Measurements from ENCODE around the gene OCIAD2. TPM values are rescaled to one million over a fixed set of nuclear protein-coding genes. Genes with fewer than 3 reads are reported as not detected.
"Not testable (repeated sequence)": the region's sequence is repeated elsewhere in the genome, so short reads cannot be mapped to it uniquely, and the experiment has no call there.

Gene OCIAD2
- total RNA-seq, 4 donors from 2014 or later: 4.4 to 71.7 (median 30.3) TPM

DNA sequence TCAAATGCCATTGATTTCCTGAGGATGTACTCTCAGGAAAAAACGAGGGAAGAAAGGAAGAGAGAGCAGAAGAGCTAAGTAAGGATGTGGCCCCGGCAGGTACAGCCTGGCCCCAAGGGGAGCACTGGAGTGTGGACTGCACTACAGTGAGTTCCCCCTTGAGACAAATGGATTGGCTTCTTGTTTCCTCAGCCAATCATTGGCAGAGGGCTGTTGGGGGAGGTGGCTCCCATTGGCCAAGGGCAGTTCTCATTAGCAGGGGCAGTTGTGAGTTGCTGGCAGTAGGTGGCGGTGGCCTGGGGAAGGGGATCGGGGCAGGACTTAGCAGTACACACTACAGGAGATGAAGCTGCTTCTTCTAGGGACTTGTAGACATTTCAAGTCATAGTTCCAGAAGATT lies 24.1 kb upstream of the OCIAD2 start:
- TF ChIP-seq, protein P1, sequence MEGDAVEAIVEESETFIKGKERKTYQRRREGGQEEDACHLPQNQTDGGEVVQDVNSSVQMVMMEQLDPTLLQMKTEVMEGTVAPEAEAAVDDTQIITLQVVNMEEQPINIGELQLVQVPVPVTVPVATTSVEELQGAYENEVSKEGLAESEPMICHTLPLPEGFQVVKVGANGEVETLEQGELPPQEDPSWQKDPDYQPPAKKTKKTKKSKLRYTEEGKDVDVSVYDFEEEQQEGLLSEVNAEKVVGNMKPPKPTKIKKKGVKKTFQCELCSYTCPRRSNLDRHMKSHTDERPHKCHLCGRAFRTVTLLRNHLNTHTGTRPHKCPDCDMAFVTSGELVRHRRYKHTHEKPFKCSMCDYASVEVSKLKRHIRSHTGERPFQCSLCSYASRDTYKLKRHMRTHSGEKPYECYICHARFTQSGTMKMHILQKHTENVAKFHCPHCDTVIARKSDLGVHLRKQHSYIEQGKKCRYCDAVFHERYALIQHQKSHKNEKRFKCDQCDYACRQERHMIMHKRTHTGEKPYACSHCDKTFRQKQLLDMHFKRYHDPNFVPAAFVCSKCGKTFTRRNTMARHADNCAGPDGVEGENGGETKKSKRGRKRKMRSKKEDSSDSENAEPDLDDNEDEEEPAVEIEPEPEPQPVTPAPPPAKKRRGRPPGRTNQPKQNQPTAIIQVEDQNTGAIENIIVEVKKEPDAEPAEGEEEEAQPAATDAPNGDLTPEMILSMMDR (IDR thresholded peaks at IDR 0.05): no peak
- TF ChIP-seq POLR2A (IDR thresholded peaks at IDR 0.05) (no peak), POLR2AphosphoS5 (IDR thresholded peaks at IDR 0.05) (no peak), EP300 (IDR thresholded peaks at IDR 0.05; ENCODE audit: low read depth) (no peak)
- intact Hi-C loops (cut with DNase I; ENCODE audit: low total_unique reads) (no loop called here), in situ Hi-C loops (cut with MboI; ENCODE audit: low pct_ligation_motif_present in 1 of 4, low pct_unique_long_range_greater_than_20kb in 1 of 4, low sequenced_read_pairs in 3 of 4) (no loop called here)
- Histone ChIP-seq H3K4me3 (no peak overlapping the region), H3K27ac (no peak overlapping the region), H3K4me1 (no peaks in the 10 kb centered on the region), H3K36me3 (no peaks in the 10 kb centered on the region), H3K9me3 (no peaks in the 10 kb centered on the region), H3K27me3 (no peaks in the 10 kb centered on the region)
- WGBS, 2 donors (ENCODE audit: low coverage in 1 of 2): 84 to 100% methylated on average over 1 to 4 of the region's 4 CpGs
- DNase-seq: no peak

DNA sequence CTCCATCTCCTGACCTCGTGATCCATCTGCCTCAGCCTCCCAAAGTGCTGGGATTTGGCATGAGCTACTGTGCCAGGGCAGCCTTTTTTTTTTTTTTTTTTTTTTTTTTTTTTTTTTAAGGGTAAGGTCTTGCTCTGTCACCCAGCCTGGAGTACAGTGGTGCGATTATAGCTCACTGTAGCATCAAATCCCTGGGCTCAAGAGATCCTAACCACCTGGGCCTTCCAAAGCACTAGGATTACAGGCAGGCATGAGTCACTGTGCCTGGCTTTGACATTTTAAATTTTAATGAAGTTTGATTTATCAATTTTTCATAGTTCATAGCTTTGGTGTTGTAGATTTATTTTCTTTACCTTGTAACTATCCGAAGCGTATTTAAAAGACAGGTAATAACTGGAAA lies 17.8 kb upstream of the OCIAD2 start:
- intact Hi-C loops (cut with DNase I; ENCODE audit: low total_unique reads) (no loop called here), in situ Hi-C loops (cut with MboI; ENCODE audit: low pct_ligation_motif_present in 1 of 4, low pct_unique_long_range_greater_than_20kb in 1 of 4, low sequenced_read_pairs in 3 of 4) (no loop called here)
- H3K36me3 ChIP-seq: no peaks in the 10 kb centered on the region
- H3K4me3 ChIP-seq: no peak overlapping the region
- H3K27me3 ChIP-seq: no peaks in the 10 kb centered on the region
- no peaks in the 10 kb centered on the region for H3K4me1 ChIP-seq
- no peaks in the 10 kb centered on the region for H3K9me3 ChIP-seq
- no peak for DNase-seq
- TF ChIP-seq EP300 (IDR thresholded peaks at IDR 0.05; ENCODE audit: low read depth) (no peak), POLR2AphosphoS5 (IDR thresholded peaks at IDR 0.05) (no peak)
- 90 to 91% methylated on average over 4 of the region's 4 CpGs for WGBS, 2 donors (ENCODE audit: low coverage in 1 of 2)
- no peak overlapping the region for H3K27ac ChIP-seq

DNA sequence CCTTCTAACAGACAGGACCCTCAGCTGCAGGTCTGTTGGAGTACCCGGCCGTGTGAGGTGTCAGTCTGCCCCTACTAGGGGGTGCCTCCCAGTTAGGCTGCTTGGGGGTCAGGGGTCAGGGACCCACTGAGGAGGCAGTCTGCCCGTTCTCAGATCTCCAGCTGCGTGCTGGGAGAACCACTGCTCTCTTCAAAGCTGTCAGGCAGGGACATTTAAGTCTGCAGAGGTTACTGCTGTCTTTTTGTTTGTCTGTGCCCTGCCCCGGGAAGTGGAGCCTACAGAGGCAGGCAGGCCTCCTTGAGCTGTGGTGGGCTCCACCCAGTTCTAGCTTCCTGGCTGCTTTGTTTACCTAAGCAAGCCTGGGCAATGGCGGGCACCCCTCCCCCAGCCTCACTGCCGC lies 16.5 kb upstream of the OCIAD2 start:
- DNase-seq; H3K36me3 ChIP-seq; H3K27ac ChIP-seq; H3K9me3 ChIP-seq; in situ Hi-C loops (cut with MboI; ENCODE audit: low pct_ligation_motif_present in 1 of 4, low pct_unique_long_range_greater_than_20kb in 1 of 4, low sequenced_read_pairs in 3 of 4); H3K27me3 ChIP-seq; H3K4me3 ChIP-seq; H3K4me1 ChIP-seq; intact Hi-C loops (cut with DNase I; ENCODE audit: low total_unique reads): not testable (repeated sequence)
- 62% methylated on average over 7 of the region's 7 CpGs; no CpG with 5 or more reads in 1 of the 2 donors for WGBS, 2 donors (ENCODE audit: low coverage in 1 of 2)

DNA sequence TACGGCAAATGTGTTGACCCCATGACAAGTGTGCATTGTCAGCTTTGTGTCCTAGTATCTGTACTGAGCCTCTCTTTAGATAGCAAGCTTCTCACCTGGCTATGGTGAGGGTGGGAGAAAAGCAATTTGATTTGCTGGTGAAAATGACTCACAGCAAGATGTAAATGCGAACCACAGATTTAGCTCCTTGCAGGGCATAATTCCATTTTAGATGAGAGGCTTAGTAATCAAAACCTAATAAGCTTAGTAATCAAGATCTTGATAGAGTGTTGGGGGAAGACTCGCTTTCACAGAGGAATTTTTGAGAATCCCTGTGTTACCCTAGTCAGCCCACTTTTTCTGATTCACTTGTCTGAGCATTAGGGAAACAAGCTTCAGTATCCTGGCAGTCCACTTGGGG lies 7.7 kb upstream of the OCIAD2 start:
- H3K4me1 ChIP-seq: no peaks in the 10 kb centered on the region
- H3K9me3 ChIP-seq: no peaks in the 10 kb centered on the region
- TF ChIP-seq, protein P1 (IDR thresholded peaks at IDR 0.05): no peak
- TF ChIP-seq POLR2A (IDR thresholded peaks at IDR 0.05) (no peak), POLR2AphosphoS5 (IDR thresholded peaks at IDR 0.05) (no peak), EP300 (IDR thresholded peaks at IDR 0.05; ENCODE audit: low read depth) (no peak)
- intact Hi-C loops (cut with DNase I; ENCODE audit: low total_unique reads) (no loop called here), in situ Hi-C loops (cut with MboI; ENCODE audit: low pct_ligation_motif_present in 1 of 4, low pct_unique_long_range_greater_than_20kb in 1 of 4, low sequenced_read_pairs in 3 of 4) (no loop called here)
- no peaks in the 10 kb centered on the region for H3K27me3 ChIP-seq
- no peak for DNase-seq
- no peak overlapping the region for H3K27ac ChIP-seq
- no peaks in the 10 kb centered on the region for H3K36me3 ChIP-seq
- 95% methylated on average over 3 of the region's 3 CpGs for WGBS, 2 donors (ENCODE audit: low coverage in 1 of 2)
- no peak overlapping the region for H3K4me3 ChIP-seq

DNA sequence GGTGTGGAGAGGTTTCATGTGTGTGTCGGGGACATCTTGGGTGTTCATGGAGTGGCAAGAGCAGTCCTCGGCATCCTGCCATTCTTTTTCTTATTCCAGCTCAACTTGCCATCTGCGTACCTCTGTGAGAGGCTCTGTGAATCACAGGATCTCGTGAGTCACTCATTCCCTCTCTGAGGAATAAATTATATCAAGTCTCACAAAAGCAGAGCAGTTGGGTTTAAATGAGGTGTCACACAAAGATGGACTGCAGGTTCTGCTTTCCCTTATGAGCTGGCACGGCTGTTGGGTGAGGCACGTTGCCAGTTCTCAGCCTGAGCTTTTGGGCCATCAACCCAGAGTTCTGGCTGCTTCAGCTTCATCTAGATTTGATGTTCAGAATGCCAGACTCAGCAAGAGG lies 6.8 kb upstream of the OCIAD2 start:
- Histone ChIP-seq H3K27ac (peak overlapping the region in 1 of 4 donors; percentile 19), H3K4me1 (no peaks in the 10 kb centered on the region), H3K9me3 (no peaks in the 10 kb centered on the region), H3K36me3 (no peaks in the 10 kb centered on the region), H3K4me3 (no peak overlapping the region), H3K27me3 (no peaks in the 10 kb centered on the region)
- in situ Hi-C loops (cut with MboI; ENCODE audit: low pct_ligation_motif_present in 1 of 4, low pct_unique_long_range_greater_than_20kb in 1 of 4, low sequenced_read_pairs in 3 of 4): no loop called here
- 68 to 83% methylated on average over 5 to 6 of the region's 6 CpGs for WGBS, 2 donors (ENCODE audit: low coverage in 1 of 2)
- no peak for DNase-seq
- TF ChIP-seq POLR2A (IDR thresholded peaks at IDR 0.05): no peak
- TF ChIP-seq EP300 (IDR thresholded peaks at IDR 0.05; ENCODE audit: low read depth): peak; percentile 51
- peak; percentile 36 to 76 (median 40) for TF ChIP-seq POLR2AphosphoS5 (IDR thresholded peaks at IDR 0.05)
- TF ChIP-seq, protein P1 (IDR thresholded peaks at IDR 0.05): no peak
- intact Hi-C loops (cut with DNase I; ENCODE audit: low total_unique reads): no loop called here
